ENCODE data around the gene APBA2. TPM values are rescaled to one million over a fixed set of nuclear protein-coding genes. Genes with fewer than 3 reads are reported as not detected.

APBA2 gene
- total RNA-seq, 2 experiments from 2014 or later = 30.8 to 32.0 TPM

DNA sequence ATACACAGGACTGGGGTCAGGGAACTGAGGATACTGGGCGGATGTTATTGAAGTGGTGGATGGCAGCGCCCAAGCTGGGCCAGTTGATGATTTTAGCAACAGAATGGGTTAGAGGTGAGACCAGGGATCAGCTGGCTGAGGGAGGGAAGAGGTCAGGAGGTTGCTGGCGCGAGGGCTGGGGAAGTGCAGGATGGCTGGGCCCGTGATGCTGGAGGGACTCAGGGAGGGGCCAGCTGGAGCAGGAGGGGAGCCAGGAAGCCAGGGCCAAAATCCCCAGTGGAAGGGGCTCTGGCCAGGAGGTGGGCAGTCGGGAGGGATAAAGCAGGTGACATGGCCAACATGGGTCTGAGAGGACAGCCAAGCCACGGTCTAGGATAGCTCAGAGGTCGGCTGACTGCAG, 205.9 kb downstream of the APBA2 start:
- H3K4me3 Mint-ChIP-seq = no peak overlapping the region
- CTCF ChIA-PET = interaction anchor here (1.5 to 7.7 kb wide), 10 partner anchors 8 to 111 kb away, joined by 7 to 90 read pairs (median 20); no protein-coding TSS in a partner anchor
- H3K27me3 Mint-ChIP-seq = no peaks in the 10 kb centered on the region
- POLR2A ChIA-PET = no interaction called here
- peaks cover 3% of the 10 kb centered on the region for H3K36me3 Mint-ChIP-seq (ENCODE audit: low read depth)
- H3K27ac Mint-ChIP-seq = no peak overlapping the region
- H3K9me3 Mint-ChIP-seq = no peaks in the 10 kb centered on the region
- intact Hi-C loops (cut with micrococcal nuclease) = no loop called here
- TF ChIP-seq, protein P1, sequence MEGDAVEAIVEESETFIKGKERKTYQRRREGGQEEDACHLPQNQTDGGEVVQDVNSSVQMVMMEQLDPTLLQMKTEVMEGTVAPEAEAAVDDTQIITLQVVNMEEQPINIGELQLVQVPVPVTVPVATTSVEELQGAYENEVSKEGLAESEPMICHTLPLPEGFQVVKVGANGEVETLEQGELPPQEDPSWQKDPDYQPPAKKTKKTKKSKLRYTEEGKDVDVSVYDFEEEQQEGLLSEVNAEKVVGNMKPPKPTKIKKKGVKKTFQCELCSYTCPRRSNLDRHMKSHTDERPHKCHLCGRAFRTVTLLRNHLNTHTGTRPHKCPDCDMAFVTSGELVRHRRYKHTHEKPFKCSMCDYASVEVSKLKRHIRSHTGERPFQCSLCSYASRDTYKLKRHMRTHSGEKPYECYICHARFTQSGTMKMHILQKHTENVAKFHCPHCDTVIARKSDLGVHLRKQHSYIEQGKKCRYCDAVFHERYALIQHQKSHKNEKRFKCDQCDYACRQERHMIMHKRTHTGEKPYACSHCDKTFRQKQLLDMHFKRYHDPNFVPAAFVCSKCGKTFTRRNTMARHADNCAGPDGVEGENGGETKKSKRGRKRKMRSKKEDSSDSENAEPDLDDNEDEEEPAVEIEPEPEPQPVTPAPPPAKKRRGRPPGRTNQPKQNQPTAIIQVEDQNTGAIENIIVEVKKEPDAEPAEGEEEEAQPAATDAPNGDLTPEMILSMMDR (IDR thresholded peaks at IDR 0.05) = no peak
- H3K4me1 Mint-ChIP-seq (ENCODE audit: low read depth) = peaks cover 23% of the 10 kb centered on the region
- DNase-seq (no peak), ATAC-seq (no peak)

DNA sequence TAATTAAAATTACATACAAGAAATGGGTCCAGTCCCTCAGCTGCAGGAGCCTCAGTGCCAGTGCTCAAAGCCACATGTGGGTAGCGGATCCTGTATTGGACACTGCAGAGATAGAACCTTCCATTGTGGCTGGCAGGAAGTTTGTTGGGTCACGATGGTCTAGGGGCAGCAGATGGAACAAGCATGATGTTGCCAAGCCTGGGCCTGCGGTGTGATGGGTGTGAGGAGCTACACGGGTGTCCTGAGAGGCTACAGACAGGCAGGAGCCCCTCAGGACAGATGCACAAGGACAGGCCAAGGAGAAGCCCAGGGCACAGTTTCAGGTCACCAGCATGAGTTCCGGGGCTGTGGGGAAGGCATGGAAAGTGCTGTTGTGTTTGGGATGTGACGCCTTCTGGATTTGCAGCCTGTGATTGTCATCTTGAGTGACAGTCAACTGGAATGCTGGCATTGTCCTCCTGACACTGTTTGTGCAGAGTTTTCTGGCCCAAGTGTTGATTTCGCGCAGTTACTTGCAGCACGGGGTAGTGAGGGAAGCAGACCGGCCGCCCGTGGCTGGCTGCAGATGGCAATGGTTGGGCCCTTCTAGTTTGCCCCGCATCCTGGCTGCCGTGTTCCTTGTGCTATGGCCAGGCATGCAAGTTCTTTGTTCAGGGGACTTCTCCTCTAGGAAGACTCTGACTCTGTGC, 206.7 kb downstream of the APBA2 start:
- intact Hi-C loops (cut with micrococcal nuclease) = no loop called here
- H3K27me3 Mint-ChIP-seq = no peaks in the 10 kb centered on the region
- H3K27ac Mint-ChIP-seq = peak overlapping the region; percentile 38
- POLR2A ChIA-PET = no interaction called here
- H3K36me3 Mint-ChIP-seq (ENCODE audit: low read depth) = peaks cover 3% of the 10 kb centered on the region
- peaks cover 21% of the 10 kb centered on the region for H3K4me1 Mint-ChIP-seq (ENCODE audit: low read depth)
- no peaks in the 10 kb centered on the region for H3K9me3 Mint-ChIP-seq
- ATAC-seq (no peak), DNase-seq (no peak)
- H3K4me3 Mint-ChIP-seq = no peak overlapping the region
- CTCF ChIA-PET = interaction anchor here (1.5 to 7.7 kb wide), 4 partner anchors 7 to 109 kb away, joined by 7 to 90 read pairs (median 24); no protein-coding TSS in a partner anchor
- TF ChIP-seq, protein P1 (IDR thresholded peaks at IDR 0.05) = no peak

DNA sequence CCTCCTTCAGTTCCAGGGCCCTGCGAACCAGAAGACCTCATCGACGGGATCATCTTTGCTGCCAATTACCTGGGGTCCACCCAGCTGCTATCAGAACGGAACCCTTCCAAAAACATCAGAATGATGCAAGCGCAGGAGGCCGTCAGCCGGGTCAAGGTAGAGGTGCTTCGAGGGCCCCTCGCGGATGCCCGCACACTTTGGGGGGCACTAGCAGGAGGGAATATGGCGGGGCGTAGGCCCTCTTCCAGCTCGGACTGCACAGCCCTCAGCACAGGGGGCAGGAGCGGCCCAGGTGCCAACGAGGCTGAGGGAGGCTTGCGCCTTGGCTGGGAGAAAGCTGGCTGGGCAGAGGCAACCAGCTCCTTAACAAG, 207.3 kb downstream of the APBA2 start:
- DNase-seq (no peak), ATAC-seq (no peak)
- intact Hi-C loops (cut with micrococcal nuclease) = no loop called here
- TF ChIP-seq, protein P1 (IDR thresholded peaks at IDR 0.05) = no peak
- H3K4me1 Mint-ChIP-seq (ENCODE audit: low read depth) = peaks cover 16% of the 10 kb centered on the region
- POLR2A ChIA-PET = no interaction called here
- CTCF ChIA-PET = interaction anchor here (7.7 kb wide), 1 partner anchor 11 kb away, joined by 90 read pairs; no protein-coding TSS in a partner anchor
- H3K9me3 Mint-ChIP-seq = no peaks in the 10 kb centered on the region
- H3K36me3 Mint-ChIP-seq (ENCODE audit: low read depth) = peaks cover 3% of the 10 kb centered on the region
- H3K27me3 Mint-ChIP-seq = no peaks in the 10 kb centered on the region
- no peak overlapping the region for H3K27ac Mint-ChIP-seq
- H3K4me3 Mint-ChIP-seq = no peak overlapping the region

DNA sequence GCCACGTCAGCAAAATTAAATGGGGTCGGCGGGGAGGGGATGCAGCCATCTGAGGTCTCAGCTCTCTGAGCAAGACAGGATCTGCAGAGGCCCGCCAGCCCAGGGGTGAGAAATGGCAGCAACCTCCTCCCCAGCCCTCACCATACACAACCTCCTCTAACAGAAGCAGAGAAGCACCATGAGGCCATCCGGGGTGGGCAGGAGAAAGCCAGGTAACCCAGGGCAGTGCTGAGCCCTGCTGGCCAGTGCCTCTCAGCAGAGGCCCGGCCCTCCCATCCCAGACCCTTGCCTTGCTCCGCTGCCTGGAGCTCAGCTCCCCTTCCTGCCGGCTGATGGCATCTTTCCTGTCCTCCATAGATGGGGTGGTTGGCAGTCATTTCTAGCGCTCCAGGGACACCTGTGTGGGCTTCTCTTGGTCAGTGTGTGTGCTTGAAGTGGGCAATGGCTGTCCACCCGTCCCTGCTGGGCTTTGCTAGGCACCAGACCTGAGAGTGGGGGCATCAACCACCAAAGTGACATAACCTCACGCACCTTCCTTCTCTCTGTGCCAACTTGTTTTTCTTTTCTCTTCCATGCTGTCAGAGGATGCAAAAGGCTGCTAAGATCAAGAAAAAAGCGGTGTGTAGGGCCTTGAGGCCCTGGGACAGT, 208.0 kb downstream of the APBA2 start:
- Mint-ChIP-seq H3K9me3 (no peaks in the 10 kb centered on the region), H3K4me1 (ENCODE audit: low read depth) (peaks cover 9% of the 10 kb centered on the region), H3K27me3 (no peaks in the 10 kb centered on the region), H3K4me3 (no peak overlapping the region), H3K27ac (no peak overlapping the region), H3K36me3 (ENCODE audit: low read depth) (peaks cover 3% of the 10 kb centered on the region)
- CTCF ChIA-PET = interaction anchor here (7.7 kb wide), 1 partner anchor 10 kb away, joined by 90 read pairs; no protein-coding TSS in a partner anchor
- ATAC-seq = no peak
- TF ChIP-seq, protein P1 (IDR thresholded peaks at IDR 0.05) = no peak
- no peak for DNase-seq
- POLR2A ChIA-PET = no interaction called here
- intact Hi-C loops (cut with micrococcal nuclease) = no loop called here

DNA sequence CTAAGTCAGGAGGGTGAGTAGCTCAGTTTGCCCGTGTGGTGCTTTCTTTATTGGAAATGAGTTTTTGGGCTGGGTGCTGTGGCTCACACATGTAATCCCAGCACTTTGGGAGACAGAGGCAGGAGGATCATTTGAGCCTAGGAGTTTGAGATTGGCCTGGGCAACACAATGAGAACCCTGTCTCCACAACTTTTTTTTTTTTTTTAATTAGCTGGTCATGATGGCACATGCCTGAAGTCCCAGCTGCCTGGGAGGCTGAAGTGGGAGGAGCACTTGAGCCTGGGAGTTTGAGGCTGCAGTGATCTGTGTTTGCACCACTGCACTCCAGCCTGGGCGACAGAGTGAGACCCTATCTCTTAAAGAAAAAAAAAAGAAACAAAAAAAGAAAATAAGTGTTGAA, 208.9 kb downstream of the APBA2 start:
- ChIA-PET POLR2A (no interaction called here), CTCF (interaction anchor here (7.7 kb wide), 1 partner anchor 9 kb away, joined by 90 read pairs; no protein-coding TSS in a partner anchor)

More for the DNA sequence above, 208.9 kb downstream of the APBA2 start:
- no peak overlapping the region for H3K27ac Mint-ChIP-seq
- no peaks in the 10 kb centered on the region for H3K9me3 Mint-ChIP-seq
- no peak overlapping the region for H3K4me3 Mint-ChIP-seq
- DNase-seq (no peak), ATAC-seq (no peak)
- intact Hi-C loops (cut with micrococcal nuclease) = no loop called here
- peaks cover 3% of the 10 kb centered on the region for H3K36me3 Mint-ChIP-seq (ENCODE audit: low read depth)
- TF ChIP-seq, protein P1 (IDR thresholded peaks at IDR 0.05) = no peak
- H3K4me1 Mint-ChIP-seq (ENCODE audit: low read depth) = peaks cover 6% of the 10 kb centered on the region
- H3K27me3 Mint-ChIP-seq = no peaks in the 10 kb centered on the region
